MG63 (cell line): Measurements from ENCODE around the gene ALDH1L1. TPM values are rescaled to one million over a fixed set of nuclear protein-coding genes. Genes with fewer than 3 reads are reported as not detected.

Source experiments
- DNase-seq: peaks from one replicate; pipeline ENCODE4 v3.0.0-alpha.2; 2020
- H3K27me3 ChIP-seq: fragments of 250-450 bp; sonication (Bioruptor Pico); 2 replicates; pipeline ENCODE4 v1.5.1; 2020; ENCODE audit warnings: mild to moderate bottlenecking, moderate library complexity
- H3K36me3 ChIP-seq: fragments of 250-450 bp; sonication (Bioruptor Pico); 2 replicates; pipeline ENCODE4 v1.5.1; 2020; ENCODE audit warnings: mild to moderate bottlenecking, moderate library complexity
- H3K4me3 ChIP-seq: fragments of 250-450 bp; sonication (Bioruptor Pico); 2 replicates; pipeline ENCODE4 v1.5.1; 2020; ENCODE audit warnings: mild to moderate bottlenecking, moderate library complexity
- H3K9me3 ChIP-seq: fragments of 250-450 bp; sonication (Bioruptor Pico); 2 replicates; pipeline ENCODE4 v1.5.1; 2020; ENCODE audit warnings: mild to moderate bottlenecking, moderate library complexity
- total RNA-seq: library from RNA; depleted of rRNA; stranded (reverse); fragments of >200 nt; shearing (Covaris generic); gene quantifications from 2 replicates; pipeline ENCODE4 v1.2.3, GENCODE V29; 2014; ENCODE audit warnings: low replicate concordance; rRNA removed

ALDH1L1 gene
- 0.27 TPM in 1 of 2 replicates, not detected in the other for total RNA-seq

DNA sequence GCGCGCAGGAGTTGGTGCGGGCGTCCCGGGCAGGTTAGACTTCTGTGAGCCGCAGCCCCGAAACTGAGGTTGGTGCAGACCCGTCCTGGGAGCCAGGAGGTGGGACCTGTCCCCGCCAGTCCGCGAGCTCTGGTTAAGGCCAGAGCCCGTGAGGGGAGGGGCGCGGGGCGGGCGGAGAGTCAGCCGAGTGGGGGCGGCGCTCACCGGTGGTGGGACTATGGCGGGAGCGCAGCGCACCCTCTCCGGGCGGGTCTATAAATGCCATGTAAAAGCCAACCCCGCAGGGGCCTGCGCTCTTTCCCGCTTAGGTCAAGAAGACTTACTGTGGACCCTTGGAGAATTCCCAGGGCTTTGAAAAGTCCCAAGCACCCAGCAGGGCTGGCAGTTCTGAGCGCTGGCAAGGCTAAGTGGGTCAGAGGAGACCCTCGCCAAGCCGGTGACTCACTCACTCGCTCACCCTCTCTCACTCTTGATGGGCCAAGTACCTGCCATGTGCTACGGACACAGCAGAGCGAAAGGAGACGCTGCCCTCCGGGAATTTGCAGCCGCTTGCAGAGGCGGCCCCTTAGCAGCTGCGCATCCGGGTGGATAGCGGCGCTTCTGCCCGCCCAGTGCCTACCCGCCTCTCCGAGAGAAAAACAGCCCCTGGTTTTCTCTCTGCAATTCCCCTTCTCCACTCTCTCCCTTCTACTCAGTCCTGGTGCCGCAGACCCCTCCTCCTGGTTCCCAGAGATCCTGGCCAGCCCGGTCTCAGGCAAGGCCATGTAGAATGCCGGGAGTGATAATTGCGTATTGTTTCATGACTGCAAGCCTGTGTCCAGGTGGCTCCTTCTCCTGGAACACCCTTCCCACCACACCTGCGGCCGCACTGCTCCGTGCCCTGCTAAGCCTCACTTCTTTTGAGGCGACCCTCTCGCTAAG is at the start of gene ALDH1L1:
Gene ALDH1L1 (minus strand): TSS at position 110 of the 921 bp plus-strand sequence. CDS start 19,607 bp downstream, outside the sequence.
- H3K36me3 ChIP-seq: no peaks in the 10 kb centered on the region
- no peaks in the 10 kb centered on the region for H3K27me3 ChIP-seq
- H3K9me3 ChIP-seq: no peaks in the 10 kb centered on the region
- DNase-seq: peak; percentile 78
- H3K4me3 ChIP-seq: peak within 1 kb of the TSS; percentile 40

DNA sequence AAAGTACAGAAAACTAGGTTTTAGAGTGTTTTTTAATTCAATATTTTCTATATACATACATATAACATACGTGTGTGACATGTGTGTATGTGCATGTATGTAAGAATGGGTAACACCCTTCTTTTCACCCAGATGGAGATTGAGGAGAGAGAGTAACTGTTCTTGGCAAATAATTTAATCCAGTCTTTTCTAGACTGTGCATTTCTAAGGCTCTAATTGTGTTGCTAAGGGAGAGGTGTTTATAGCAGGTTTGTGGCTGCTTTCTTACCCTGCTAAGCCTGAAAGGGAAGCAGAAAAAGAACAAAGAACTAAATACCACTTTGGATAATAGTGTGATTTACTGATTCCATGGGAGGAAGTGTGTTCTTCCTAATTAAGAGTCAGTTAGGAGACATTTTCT is 46.0 kb upstream of the ALDH1L1 start:
- no peak overlapping the region for H3K4me3 ChIP-seq
- H3K9me3 ChIP-seq: peaks cover 8% of the 10 kb centered on the region
- no peak for DNase-seq
- H3K36me3 ChIP-seq: no peaks in the 10 kb centered on the region
- H3K27me3 ChIP-seq: no peaks in the 10 kb centered on the region; the same call in 1 of the 2 replicates

DNA sequence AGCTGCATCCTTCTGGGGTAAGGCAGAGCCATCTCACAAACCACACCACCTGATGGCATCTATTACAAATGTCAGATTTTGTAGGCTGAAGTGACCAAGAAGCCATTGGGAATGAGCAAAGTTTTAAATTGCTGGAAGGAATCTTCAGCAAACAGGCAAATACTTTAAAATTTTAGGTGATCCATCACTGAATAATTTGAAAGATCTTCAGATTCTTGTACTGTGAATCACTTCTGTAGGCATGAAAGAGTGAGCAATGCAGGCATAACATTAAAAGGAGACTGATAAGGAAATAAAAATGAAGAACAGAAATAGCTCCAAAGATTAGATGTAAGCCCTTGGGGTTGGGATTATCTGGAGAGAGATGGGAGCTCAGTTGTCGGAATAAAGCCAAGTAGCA is 36.0 kb upstream of the ALDH1L1 start:
- Histone ChIP-seq H3K4me3 (no peak overlapping the region), H3K36me3 (no peaks in the 10 kb centered on the region), H3K27me3 (no peaks in the 10 kb centered on the region), H3K9me3 (peaks cover 3% of the 10 kb centered on the region; the same call in 1 of the 2 replicates)
- no peak for DNase-seq

DNA sequence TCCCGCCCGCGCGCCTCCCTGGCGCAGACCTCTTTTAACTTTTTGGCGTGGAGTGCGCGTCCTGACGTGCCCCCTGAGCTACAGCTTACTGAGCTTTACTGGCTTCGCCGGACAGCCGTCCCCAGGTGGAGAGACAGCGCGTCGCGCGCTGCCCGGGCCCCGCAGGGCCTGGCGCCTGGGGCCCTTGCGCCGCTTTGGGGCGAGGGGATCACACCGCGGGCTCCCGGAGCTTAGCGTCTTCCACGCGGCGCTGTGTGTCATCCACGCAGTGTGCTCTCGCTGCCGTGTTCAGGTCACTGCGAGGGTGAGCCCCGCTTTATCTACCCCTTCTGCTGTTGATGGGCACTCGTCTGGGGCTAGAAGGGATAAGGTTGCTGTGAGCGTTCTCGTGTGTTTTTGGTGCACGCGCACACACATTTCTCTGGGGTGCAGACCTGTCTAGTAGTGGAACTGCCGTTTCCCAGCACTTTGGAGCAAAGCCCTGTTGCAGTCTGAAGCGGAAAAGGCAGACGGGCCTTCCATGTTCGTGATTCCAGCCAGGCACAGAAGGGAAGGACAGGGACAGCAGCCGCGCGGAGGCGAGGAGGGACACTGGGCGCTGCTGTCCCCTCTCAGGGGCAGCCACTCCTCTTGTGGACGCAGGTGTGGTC is 33.1 kb upstream of the ALDH1L1 start:
- H3K4me3 ChIP-seq: 0 out of 2 replicates have a peak overlapping the region, but pooled peaks have one; percentile 8
- DNase-seq: no peak

DNA sequence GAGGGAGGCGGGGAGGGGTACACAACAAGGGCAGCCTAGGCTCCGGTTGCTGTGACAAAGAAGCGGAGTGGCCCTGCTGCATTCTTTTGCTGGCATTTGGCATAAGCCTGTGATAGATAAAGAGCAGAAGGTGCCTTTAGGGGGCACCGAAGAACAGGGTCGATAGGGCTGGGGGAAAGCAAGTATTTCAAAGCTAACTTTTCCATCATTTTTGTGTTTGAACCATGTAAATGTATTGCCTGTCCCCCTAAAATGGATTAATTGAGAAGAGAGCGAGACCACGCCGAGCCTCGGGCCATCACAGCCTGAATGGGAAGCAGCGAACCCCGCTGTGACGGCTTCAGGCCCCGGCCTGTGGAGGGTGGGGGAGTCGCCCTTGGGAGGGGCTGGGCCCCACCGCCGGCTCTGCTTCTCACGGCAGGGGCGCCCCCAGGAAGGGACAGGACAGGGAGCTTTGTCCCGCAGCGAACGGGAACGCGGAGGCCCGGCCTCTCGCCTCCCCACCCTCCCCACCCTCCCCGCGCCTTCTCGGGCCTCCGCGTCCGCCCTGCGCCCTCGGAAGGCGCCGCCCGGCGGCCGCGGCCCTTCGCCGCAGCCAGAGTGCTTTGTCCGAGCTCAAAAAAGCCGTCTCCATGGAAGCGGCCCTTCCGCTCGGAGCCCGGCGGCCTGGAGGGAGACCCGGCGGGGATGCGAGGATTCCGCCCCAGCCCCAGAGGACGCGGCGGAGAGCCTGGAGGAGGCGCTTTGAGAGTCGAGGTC is 32.4 kb upstream of the ALDH1L1 start:
- Histone ChIP-seq H3K4me3 (0 out of 2 replicates have a peak overlapping the region, but pooled peaks have one; percentile 8), H3K27me3 (no peaks in the 10 kb centered on the region), H3K9me3 (peaks cover 2% of the 10 kb centered on the region; the same call in 1 of the 2 replicates), H3K36me3 (no peaks in the 10 kb centered on the region)
- peak; percentile 42 for DNase-seq

More for the DNA sequence above, 33.1 kb upstream of the ALDH1L1 start:
- H3K36me3 ChIP-seq: no peaks in the 10 kb centered on the region
- peaks cover 2% of the 10 kb centered on the region; the same call in 1 of the 2 replicates for H3K9me3 ChIP-seq
- no peaks in the 10 kb centered on the region for H3K27me3 ChIP-seq

DNA sequence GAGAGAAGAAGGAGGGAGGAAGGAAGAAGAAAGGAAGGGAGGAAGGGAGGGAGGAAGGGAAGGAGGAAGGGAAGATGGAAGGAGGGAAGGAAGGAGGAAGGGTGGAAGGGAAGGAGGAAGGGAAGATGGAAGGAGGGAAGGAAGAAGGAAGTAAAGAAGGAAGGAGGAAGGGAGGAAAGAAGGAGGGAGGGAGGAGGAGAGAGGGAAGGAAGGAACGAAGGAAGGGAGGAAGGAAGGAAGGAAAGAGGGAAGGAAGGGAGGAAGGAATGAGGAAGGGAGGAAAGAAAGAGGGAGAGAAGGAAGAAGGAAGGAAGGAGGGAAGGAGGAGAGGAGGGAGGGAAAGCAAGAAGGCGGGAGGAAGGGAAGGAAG is 31.8 kb upstream of the ALDH1L1 start:
- H3K36me3 ChIP-seq: no peaks in the 10 kb centered on the region
- no peak for DNase-seq
- H3K27me3 ChIP-seq: no peaks in the 10 kb centered on the region
- H3K9me3 ChIP-seq: peaks cover 2% of the 10 kb centered on the region
- H3K4me3 ChIP-seq: no peak overlapping the region

DNA sequence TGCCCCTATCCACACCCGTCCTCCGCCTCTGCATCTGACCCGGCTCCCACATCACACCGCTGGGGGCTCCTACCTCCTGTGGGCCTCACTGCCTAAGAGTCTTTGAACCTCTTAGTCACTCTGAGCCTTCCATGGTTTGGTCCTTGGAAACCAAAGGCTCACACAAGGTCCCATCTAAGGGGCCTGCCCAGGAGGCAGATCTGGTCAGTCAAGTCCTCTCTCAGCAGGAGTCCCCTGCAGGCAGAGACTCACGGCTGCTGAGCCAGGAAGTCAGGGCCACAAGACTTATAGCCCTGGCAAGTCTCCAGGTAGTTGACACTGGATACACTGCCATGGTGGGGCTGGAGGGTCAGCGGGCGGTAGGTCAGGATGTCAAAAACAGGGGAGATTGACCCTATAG is 31.2 kb upstream of the ALDH1L1 start:
- no peaks in the 10 kb centered on the region for H3K36me3 ChIP-seq
- H3K9me3 ChIP-seq: peaks cover 3% of the 10 kb centered on the region
- DNase-seq: no peak
- H3K4me3 ChIP-seq: no peak overlapping the region
- H3K27me3 ChIP-seq: no peaks in the 10 kb centered on the region

DNA sequence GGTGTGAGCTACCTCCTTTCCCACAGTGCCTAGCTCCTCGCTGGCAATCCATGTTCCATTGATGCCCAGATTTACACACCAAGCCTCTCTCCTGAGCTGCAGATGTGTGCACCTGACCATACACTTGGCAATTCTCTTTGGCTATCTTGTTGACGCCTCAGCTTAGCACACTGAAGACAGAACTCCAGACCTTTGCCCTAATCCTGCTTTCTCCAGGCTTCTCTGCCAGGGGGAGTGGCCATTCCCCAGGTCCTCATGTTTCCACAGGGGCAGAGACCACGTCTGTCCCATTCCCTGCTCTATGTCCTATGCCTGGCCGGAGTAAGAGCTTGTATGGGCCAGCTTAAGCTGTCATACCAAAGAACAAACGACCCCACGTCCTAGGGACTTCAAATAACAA is 30.2 kb upstream of the ALDH1L1 start:
- Histone ChIP-seq H3K4me3 (no peak overlapping the region), H3K9me3 (peaks cover 3% of the 10 kb centered on the region), H3K36me3 (no peaks in the 10 kb centered on the region), H3K27me3 (no peaks in the 10 kb centered on the region)
- DNase-seq: no peak

DNA sequence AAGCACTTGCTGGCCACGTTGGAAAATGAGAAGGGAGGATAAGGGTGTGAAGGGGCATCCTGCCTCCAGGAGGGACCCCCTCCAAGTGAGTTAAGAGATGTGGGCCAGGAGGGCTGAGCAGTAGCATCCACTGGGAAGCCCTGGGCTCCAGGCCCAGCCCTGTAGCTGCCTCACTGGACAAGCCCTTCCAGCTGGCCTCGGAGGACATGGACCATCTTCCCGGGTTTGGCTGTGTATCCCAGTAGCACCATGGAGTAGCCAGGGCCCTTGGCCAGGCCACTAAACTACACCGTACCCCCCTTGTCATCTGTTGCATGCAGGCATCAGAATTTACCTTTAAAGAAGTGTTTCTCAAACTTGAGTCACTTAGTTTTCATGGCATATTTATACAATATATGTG is 29.4 kb upstream of the ALDH1L1 start:
- H3K27me3 ChIP-seq: no peaks in the 10 kb centered on the region

DNA sequence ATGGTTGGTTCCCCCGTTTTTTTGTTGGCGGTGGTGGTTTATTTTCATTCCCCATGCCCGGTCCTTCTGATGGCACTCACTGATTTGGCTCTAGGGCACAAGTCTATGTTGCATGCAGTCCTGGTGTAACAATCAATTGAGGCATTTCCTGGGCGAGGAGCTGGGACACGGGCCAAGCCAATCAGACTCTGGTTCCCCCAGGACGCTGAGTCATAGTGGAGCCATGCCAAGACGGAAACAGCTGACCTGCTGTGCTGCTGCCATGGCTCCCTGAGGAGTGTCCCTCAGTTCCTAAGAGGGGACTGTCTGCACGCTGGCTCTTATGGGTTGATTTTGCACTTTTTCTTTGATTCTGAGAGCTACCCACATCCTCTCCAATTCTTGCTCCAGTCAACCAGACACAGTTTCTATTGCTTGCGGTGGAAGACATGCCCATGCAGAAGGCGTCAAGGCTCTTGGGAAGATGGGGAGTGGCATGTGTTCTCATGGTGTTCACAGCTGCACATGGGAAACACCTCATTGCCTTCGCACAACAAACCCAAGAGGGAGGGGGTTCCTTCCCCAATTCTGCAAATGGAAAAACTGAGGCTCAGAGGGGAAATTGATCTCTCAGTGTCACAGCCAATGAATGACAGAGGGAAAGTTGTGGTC is 28.3 kb upstream of the ALDH1L1 start:
- Histone ChIP-seq H3K9me3 (peaks cover 3% of the 10 kb centered on the region), H3K4me3 (no peak overlapping the region), H3K27me3 (no peaks in the 10 kb centered on the region), H3K36me3 (no peaks in the 10 kb centered on the region)
- peak; percentile 97 for DNase-seq

More for the DNA sequence above, 29.4 kb upstream of the ALDH1L1 start:
- Histone ChIP-seq H3K36me3 (no peaks in the 10 kb centered on the region), H3K4me3 (no peak overlapping the region), H3K9me3 (peaks cover 3% of the 10 kb centered on the region)
- no peak for DNase-seq

DNA sequence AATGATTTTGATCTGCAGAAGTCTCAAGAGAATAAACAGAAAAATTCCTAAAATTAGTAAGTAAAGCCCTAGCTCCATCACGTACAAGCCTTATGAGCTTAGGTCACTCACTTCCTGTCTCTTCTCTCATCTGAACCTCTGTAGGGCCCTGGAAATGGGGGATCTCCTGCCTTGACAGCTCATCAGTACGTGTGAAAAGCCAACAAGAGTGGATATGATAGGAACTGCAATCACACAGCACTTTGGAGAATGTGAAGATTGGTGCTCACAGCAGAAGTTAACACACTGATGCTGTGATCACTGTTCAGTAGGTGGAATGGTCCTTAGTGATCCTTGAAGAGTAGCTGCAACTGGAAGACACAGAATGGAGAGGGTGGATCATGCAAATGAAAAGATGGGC is 27.8 kb upstream of the ALDH1L1 start:
- no peaks in the 10 kb centered on the region for H3K36me3 ChIP-seq
- peaks cover 3% of the 10 kb centered on the region for H3K9me3 ChIP-seq
- no peak overlapping the region for H3K4me3 ChIP-seq
- no peaks in the 10 kb centered on the region for H3K27me3 ChIP-seq
- DNase-seq: peak; percentile 21

DNA sequence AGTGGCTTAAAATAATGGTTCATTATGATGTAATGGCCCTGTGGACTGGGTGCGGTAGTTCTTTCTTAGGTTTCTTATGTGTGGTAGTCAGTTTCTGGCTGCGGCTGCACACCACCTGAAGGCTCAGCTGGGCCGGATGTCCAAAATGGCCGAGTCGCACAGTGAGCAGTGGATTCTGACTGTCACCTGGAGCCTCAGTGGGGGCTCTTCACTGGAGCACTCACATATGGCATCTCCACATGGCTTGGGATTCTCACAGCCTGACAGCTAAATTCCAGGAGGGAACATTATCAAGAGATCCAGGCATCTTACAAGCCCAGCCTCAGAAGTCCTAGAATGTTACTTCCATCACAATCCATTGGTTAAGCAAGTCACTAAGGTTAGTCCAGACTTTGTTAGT is 26.8 kb upstream of the ALDH1L1 start:
- Histone ChIP-seq H3K36me3 (no peaks in the 10 kb centered on the region), H3K27me3 (no peaks in the 10 kb centered on the region), H3K9me3 (peaks cover 3% of the 10 kb centered on the region), H3K4me3 (no peak overlapping the region)
- DNase-seq: no peak

DNA sequence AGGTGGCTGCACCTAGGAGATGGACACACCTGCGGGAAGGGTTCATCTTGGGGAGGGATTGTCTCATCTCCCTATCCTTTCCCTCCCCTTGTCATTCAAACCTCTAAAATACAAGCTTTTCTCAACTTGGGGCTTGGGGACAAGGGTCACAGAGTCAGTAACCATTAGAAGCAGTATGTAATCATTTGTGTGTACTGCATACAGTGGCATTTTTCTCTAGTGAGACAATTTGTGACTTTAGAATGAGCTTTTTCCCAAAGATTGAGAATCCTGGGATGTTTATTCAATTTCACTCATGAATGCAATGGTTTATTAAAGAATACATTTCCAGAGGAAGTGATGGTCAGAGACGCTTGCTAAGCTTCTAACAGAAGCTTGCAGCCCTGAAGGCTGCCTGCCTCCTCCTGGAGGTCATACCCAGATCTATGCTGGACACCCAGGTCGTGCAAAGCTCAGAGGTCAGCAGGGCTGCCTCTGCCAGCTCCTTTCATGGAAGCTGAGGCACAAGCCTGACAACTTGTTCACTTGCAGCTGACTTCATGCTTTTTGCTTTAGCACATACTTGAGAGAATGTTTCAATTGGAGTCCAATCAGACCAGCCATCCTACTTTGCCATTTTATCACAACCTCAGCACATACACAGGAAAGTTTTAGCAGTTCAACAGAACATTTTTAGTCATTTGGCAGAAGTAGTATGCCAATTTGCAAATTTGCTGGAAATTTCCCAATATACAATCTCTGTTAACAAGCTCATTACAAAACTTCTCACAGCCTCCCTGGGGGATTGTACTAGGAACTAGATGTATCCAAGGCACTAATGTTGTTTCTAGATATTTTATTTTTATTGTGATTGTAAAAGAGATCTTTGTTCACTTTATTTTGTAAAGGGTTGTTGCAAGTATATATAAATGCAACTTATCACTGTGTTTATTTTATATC is 25.6 kb upstream of the ALDH1L1 start:
- peaks cover 3% of the 10 kb centered on the region for H3K9me3 ChIP-seq

DNA sequence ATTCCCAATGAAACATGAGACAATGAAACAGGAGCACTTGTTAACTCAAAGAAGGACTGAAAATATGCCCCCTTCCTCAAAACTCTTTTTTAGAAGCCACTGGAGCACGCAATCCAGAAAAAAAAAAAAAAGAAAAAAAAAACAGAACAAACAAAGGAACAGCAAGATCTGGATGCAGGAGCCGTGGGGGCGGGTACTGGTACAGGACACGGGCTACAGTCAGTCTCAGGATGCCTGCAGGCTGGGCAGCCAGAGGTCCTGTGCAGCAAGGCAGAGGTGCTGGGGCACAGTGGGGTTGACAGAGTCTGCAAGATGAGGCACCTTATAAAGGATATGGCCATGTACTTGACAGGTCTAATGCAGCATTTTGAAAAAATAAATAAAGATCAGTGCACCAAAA is 22.3 kb upstream of the ALDH1L1 start:
- H3K9me3 ChIP-seq: peaks cover 2% of the 10 kb centered on the region; the same call in 1 of the 2 replicates
- no peak for DNase-seq
- H3K4me3 ChIP-seq: no peak overlapping the region
- no peaks in the 10 kb centered on the region for H3K27me3 ChIP-seq
- H3K36me3 ChIP-seq: no peaks in the 10 kb centered on the region

More for the DNA sequence above, 25.6 kb upstream of the ALDH1L1 start:
- Histone ChIP-seq H3K36me3 (no peaks in the 10 kb centered on the region), H3K4me3 (no peak overlapping the region), H3K27me3 (no peaks in the 10 kb centered on the region)
- DNase-seq: no peak

DNA sequence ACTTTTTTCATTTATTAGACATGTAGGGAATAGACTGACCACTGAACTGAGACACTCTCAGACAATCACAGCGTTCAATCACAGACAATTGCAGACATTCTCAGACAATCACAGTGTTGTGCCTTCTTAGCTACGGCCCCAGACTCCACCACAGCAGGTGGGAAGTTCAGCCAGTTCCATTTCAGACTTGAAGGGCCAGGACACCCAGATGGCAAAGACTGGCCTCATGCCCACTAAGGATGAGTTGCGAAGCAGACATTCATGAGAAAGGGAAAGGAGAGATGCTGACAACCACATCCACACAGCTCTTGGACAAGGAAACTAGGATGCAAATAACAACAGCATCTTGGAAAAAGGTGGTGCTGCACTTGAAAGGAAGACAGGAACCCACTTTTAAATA is 21.9 kb upstream of the ALDH1L1 start:
- no peaks in the 10 kb centered on the region for H3K27me3 ChIP-seq
- no peak for DNase-seq
- peaks cover 2% of the 10 kb centered on the region; the same call in 1 of the 2 replicates for H3K9me3 ChIP-seq
- no peak overlapping the region for H3K4me3 ChIP-seq
- no peaks in the 10 kb centered on the region for H3K36me3 ChIP-seq
